Measurements from ENCODE around the gene FZD2.

DNA sequence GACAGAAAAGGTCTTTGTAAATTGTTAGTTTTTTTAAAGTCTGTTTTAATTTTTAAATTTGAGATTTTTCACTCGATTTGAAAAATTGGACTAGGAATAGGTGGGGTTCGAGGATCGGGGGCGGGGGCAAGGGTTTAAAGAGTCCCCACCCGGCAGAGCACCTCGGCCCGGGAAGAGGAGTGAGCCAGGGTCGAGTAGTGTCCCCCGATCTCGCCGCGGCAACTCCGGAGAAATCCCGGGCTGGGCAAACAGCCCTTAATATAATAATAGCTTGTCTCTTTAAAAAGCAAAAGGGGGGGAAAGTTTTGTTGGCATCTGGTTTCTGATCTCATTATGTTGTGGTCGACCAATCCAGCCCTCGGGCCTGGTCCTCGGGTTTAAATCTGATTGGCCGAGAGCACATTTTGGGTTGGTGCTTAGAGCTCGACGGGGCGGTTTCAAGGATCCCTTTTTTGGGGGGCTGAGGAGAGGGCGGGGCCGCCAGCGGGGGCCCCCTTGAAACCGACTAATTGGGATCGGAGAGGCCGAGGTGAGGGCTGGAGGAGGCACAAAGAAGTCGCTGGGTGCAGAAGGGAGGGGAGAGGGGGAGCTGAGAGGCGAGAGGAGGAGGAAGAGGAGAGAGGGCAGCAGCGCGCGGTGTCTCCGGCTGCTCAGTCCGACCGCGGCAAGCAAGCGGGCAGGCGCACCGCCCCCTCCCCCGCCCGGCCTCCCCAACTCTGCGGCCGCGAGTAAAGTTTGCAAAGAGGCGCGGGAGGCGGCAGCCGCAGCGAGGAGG lies at the start of gene FZD2:
- no peak for TF ChIP-seq POLR2A (IDR thresholded peaks at IDR 0.05; ENCODE audit: low read depth, low read length)
- no peak for TF ChIP-seq POLR2AphosphoS5 (IDR thresholded peaks at IDR 0.05; ENCODE audit: low read depth, low read length)
- no peak for TF ChIP-seq TAF1 (IDR thresholded peaks at IDR 0.05; ENCODE audit: borderline replicate concordance, low read depth, low read length)
